ENCODE data around the gene FOXO3.

Gene FOXO3

GRCh38 chr6:108714766-108715414, 154.2 kb downstream of the FOXO3 start:
- DNase-seq (ENCODE audit: low read depth) = no peak

GRCh38 chr6:108715832-108716231, 155.1 kb downstream of the FOXO3 start:
- no peak for DNase-seq (ENCODE audit: low read depth)

DNA sequence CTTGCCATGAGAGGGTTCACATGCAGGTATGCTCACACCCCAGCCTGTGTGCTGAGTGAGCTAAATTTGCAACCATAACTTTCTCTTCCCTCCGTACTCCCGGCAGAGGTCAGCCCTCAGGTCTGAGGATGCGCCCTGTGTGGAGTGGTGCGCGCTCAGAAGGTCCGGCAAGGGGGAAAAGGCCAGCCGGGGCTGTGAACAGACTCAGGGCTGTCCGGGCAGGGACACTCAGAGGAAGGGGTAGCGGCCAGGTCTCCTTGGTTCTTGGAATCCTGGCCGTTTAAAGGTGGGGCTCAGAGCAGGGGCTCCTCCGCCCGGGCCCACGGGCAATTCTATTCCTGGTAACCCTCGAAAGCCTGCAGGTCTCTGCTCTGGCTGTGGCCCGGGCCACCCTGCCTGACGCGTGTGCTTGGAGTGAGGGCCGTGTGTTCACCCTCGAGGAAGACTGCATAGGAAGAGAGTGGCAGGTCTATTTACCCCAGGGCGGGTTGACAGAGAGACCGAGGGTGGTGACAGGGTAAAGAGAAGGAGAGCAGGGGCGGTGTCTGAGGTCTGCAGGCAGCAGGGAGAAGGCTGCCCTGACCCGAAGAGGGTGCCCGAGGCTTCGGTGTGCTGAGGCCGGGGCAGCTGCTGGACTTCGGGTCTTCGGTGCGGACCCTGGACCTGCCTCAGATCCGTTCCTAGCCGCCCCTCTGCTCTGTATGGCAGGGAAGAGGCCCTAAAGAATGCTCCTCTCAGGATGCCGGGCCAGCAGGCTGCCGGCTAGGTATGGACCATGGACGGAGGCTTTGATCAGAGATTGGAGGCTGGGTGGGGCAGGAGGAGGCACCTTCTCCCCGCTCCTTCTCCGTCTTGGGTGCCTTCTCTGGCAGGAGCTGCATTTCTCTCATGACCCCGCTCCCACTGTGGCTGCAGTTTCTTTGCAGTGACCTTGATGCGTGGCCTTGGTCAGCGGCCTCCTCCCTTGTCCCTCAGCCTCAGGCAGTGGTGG, 156.4 kb downstream of the FOXO3 start:
- DNase-seq (ENCODE audit: low read depth) = no peak

DNA sequence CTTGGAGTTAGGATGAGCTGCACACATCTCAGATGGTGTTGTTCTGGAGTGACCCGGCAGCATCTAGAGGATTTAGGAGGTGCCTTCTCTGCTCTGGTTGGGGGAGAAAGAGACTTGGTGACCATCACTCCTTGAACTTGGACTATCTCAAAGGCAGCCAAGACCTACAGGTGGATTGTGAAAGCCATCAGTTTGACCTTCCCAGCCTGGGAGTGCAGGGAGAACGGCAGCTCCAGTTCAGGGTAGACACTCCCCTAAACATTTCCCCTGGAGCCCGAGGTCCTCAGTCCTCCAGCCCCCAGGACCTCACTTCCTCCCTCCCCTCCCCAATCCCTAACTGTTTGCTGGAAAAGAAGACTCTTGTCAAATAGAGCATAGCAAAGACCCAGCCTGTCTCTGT, 158.8 kb downstream of the FOXO3 start:
- DNase-seq (ENCODE audit: low read depth) = no peak

- no peak for DNase-seq (ENCODE audit: low read depth)
These were observed 160.1 kb downstream of the FOXO3 start for GRCh38 chr6:108720827-108721226.

DNA sequence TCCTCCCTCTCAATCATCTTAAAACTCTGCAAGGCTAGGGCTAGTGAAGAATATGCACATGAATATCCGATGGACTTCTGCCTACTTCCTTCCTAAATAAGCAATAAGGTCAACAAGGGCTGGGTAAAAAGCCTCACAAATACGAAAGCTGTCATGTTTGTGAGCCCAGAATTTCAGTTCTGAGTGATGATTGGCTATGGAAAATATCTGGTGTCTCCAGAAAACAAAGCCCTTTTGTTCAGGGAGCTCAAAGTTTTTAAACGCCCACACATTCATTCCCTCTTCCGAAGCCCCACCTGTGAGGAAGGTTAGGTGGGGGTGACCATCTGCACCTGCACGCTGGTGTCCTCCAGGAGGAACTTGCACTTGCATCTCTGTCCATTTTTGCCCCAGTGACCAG, 160.6 kb downstream of the FOXO3 start:
- no peak for DNase-seq (ENCODE audit: low read depth)

GRCh38 chr6:108723594-108723993, 162.9 kb downstream of the FOXO3 start:
- no peak for DNase-seq (ENCODE audit: low read depth)

GRCh38 chr6:108726726-108727339, 166.1 kb downstream of the FOXO3 start:
- DNase-seq (ENCODE audit: low read depth) = no peak

- no peak for DNase-seq (ENCODE audit: low read depth)
These were observed 167.4 kb downstream of the FOXO3 start for GRCh38 chr6:108727966-108728730.

DNA sequence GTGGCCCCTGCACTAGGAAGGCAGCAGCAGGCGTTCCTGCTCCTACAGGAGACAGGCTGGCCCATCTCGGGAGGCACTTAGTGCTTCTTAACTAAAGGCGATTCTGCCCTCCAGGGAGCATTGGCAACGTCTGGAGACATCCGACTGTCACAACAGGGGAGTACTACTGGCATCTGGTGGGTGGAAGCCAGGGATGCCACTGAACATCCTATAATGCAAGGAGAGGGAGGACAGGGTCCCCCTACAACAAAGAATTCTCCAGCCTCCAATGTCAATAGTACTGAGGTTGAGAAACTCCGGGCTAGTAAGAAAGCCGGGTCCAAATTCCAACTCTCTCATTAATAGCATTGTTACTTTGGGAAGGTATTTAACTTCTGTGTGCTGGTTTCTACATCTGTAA, 168.1 kb downstream of the FOXO3 start:
- DNase-seq (ENCODE audit: low read depth) = no peak

- no peak for DNase-seq (ENCODE audit: low read depth)
These were observed 170.2 kb downstream of the FOXO3 start for GRCh38 chr6:108730635-108731515.

DNA sequence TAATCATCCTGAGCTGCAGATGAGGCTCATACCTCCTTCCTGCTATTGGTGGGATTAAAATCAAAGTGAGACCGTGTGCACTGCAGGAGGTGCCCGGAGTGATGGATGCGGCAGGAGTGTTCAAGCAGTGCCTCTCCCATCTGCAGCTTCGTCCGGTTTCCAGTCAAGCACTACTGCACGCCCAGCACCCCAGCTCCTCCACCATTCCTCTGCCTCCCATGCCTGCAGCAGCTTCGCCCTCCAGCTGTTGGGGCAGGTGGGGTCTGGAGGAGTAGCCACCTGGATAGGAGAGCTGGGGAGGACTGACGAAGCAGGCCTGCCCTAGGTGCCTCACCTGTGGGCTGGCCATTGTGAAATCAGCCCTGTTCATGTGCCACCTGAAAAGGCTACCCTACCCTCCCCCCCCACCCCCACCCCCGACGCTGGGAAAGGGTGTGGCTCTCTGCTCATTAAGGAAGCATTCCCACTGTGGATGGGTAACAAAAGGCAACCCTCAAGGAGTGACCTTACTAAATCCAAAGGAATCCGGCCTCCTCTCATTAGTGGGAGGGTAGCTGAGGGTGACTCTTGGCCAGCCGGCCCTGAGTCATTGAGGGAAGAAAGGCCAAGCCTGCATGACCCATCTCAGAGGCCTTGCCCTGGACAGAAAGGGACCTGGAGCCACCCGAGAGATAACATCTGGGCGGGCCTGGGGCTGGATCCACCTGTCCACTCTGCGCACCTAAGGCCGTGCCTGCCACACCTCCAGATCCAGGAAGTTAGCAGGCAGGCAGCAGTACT, 171.6 kb downstream of the FOXO3 start:
- DNase-seq (ENCODE audit: low read depth) = no peak

- DNase-seq (ENCODE audit: low read depth) = no peak
These were observed 172.3 kb downstream of the FOXO3 start for GRCh38 chr6:108733051-108733450.

GRCh38 chr6:108733706-108734265, 173.1 kb downstream of the FOXO3 start:
- no peak for DNase-seq (ENCODE audit: low read depth)

All from activated T-helper 9 cell treated with anti-CD3 and anti-CD28 coated beads, Interleukin-2, amount 50 U/mL, for 16 hours (primary cell).